ENCODE results near the gene ZC2HC1B. TPM values are rescaled to one million over a fixed set of nuclear protein-coding genes. Genes with fewer than 3 reads are reported as not detected.

ZC2HC1B gene
- total RNA-seq, result not detected

GRCh38 chr6:143864234-143864633 is at the start of gene ZC2HC1B:
Gene ZC2HC1B (plus strand): TSS chr6:143864474. CDS start chr6:143864540, 66 bp downstream.

GRCh38 chr6:143842902-143843676 is 21.2 kb upstream of the ZC2HC1B start, which contains the start of gene LTV1:
Gene LTV1 (plus strand): TSS chr6:143843338. CDS start chr6:143843478, 140 bp downstream.

Other genes starting within 250 kb of the ZC2HC1B start
- 10 to 100 TPM; 27.6 to 35.1 TPM for gene PHACTR2, start 186.5 kb upstream of the ZC2HC1B start, total RNA-seq
- 10 to 100 TPM; 21.1 to 22.3 TPM for gene LTV1, start 21.1 kb upstream of the ZC2HC1B start, total RNA-seq
- gene PLAGL1, start 143.8 kb downstream of the ZC2HC1B start, total RNA-seq, result 1 to 10 TPM; 2.1 to 2.7 TPM
- 100 to 1,000 TPM; 132 to 136 TPM for gene SF3B5, start 231.1 kb downstream of the ZC2HC1B start, total RNA-seq